ENCODE measurements around the gene LRP3.

The LRP3 gene

GRCh38 chr19:33197591-33198000 is 3.5 kb downstream of the LRP3 start:
- Mint-ChIP-seq H3K4me1 (no peaks in the 10 kb centered on the region), H3K27ac (no peak overlapping the region), H3K36me3 (ENCODE audit: low read depth) (no peaks in the 10 kb centered on the region), H3K27me3 (ENCODE audit: low read depth) (peaks cover 6% of the 10 kb centered on the region), H3K9me3 (no peaks in the 10 kb centered on the region), H3K4me3 (peak overlapping the region in 1 of 3 experiments; percentile 86)
- TF ChIP-seq CTCF (IDR thresholded peaks at IDR 0.05; ENCODE audit: unreplicated experiment in 3 of 3) = no peak

- TF ChIP-seq CTCF (IDR thresholded peaks at IDR 0.05; ENCODE audit: unreplicated experiment in 3 of 3) = no peak
- Mint-ChIP-seq H3K27me3 (ENCODE audit: low read depth) (peaks cover 5% of the 10 kb centered on the region), H3K27ac (no peak overlapping the region), H3K4me1 (no peaks in the 10 kb centered on the region), H3K36me3 (ENCODE audit: low read depth) (peaks cover 5% of the 10 kb centered on the region), H3K9me3 (no peaks in the 10 kb centered on the region), H3K4me3 (no peak overlapping the region)
Measured at GRCh38 chr19:33198169-33198568, 4.0 kb downstream of the LRP3 start.

- no peaks in the 10 kb centered on the region for H3K9me3 Mint-ChIP-seq
- peaks cover 6% of the 10 kb centered on the region for H3K36me3 Mint-ChIP-seq (ENCODE audit: low read depth)
- no peak overlapping the region for H3K4me3 Mint-ChIP-seq
- H3K27ac Mint-ChIP-seq = no peak overlapping the region
- no peaks in the 10 kb centered on the region for H3K27me3 Mint-ChIP-seq (ENCODE audit: low read depth)
- no peak for TF ChIP-seq CTCF (IDR thresholded peaks at IDR 0.05; ENCODE audit: unreplicated experiment in 3 of 3)
- no peaks in the 10 kb centered on the region for H3K4me1 Mint-ChIP-seq
Measured at GRCh38 chr19:33199441-33200265, 5.5 kb downstream of the LRP3 start.

- no peak for TF ChIP-seq CTCF (IDR thresholded peaks at IDR 0.05; ENCODE audit: unreplicated experiment in 3 of 3)
- Mint-ChIP-seq H3K4me1 (no peaks in the 10 kb centered on the region), H3K27me3 (ENCODE audit: low read depth) (no peaks in the 10 kb centered on the region), H3K9me3 (no peaks in the 10 kb centered on the region), H3K36me3 (ENCODE audit: low read depth) (peaks cover 6% of the 10 kb centered on the region), H3K27ac (no peak overlapping the region), H3K4me3 (no peak overlapping the region)
Measured at GRCh38 chr19:33201473-33201872, 7.3 kb downstream of the LRP3 start.

GRCh38 chr19:33201886-33202545 is 7.9 kb downstream of the LRP3 start:
- Mint-ChIP-seq H3K36me3 (ENCODE audit: low read depth) (peaks cover 6% of the 10 kb centered on the region), H3K27ac (no peak overlapping the region), H3K4me1 (no peaks in the 10 kb centered on the region), H3K9me3 (no peaks in the 10 kb centered on the region), H3K4me3 (no peak overlapping the region), H3K27me3 (ENCODE audit: low read depth) (no peaks in the 10 kb centered on the region)
- no peak for TF ChIP-seq CTCF (IDR thresholded peaks at IDR 0.05; ENCODE audit: unreplicated experiment in 3 of 3)

Measured in nephron (organoid).